ENCODE results near the gene CLEC16A.

CLEC16A gene

DNA sequence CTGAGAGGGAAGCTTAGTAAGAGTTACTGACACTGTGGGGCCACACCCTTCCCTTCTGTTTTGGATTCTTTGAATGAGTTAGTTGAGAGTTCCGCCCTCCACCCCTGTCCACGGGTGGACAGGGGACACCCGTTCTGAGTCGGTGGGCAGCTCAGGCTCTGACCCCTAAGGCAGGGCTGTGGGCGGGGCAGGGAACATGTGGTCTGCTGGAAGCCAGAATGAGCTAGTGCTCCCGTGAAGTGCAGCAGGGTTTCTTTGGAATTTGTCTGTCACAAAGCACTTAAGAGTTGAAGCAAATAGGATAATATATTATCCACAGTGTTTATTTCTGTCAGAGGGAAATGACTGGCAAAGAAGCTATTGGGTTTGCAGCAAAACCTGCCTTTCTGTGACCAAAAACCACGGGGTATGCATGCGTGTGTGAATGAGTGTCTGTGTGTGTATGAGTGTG lies 90.1 kb downstream of the CLEC16A start:
- ATAC-seq (ENCODE audit: insufficient read depth, low read depth): no peak
- no peak overlapping the region for H2AFZ ChIP-seq (ENCODE audit: low read depth, low read length)
- no peaks in the 10 kb centered on the region for H3K9me3 ChIP-seq (ENCODE audit: insufficient read depth, low read length, severe bottlenecking)
- no peaks in the 10 kb centered on the region for H3K27me3 ChIP-seq (ENCODE audit: insufficient read depth, low read length, poor library complexity)
- no peak overlapping the region for H3K4me2 ChIP-seq (ENCODE audit: insufficient read depth, low read length)
- no peaks in the 10 kb centered on the region for H4K20me1 ChIP-seq (ENCODE audit: insufficient read depth, low read length)
- no peak overlapping the region for H3K9ac ChIP-seq (ENCODE audit: low read depth, low read length)
- DNase-seq: no peak
- TF ChIP-seq, protein P1, sequence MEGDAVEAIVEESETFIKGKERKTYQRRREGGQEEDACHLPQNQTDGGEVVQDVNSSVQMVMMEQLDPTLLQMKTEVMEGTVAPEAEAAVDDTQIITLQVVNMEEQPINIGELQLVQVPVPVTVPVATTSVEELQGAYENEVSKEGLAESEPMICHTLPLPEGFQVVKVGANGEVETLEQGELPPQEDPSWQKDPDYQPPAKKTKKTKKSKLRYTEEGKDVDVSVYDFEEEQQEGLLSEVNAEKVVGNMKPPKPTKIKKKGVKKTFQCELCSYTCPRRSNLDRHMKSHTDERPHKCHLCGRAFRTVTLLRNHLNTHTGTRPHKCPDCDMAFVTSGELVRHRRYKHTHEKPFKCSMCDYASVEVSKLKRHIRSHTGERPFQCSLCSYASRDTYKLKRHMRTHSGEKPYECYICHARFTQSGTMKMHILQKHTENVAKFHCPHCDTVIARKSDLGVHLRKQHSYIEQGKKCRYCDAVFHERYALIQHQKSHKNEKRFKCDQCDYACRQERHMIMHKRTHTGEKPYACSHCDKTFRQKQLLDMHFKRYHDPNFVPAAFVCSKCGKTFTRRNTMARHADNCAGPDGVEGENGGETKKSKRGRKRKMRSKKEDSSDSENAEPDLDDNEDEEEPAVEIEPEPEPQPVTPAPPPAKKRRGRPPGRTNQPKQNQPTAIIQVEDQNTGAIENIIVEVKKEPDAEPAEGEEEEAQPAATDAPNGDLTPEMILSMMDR (IDR thresholded peaks at IDR 0.05; ENCODE audit: borderline replicate concordance, extremely low read depth, low read length, poor library complexity, severe bottlenecking): no peak
- no peak for TF ChIP-seq EZH2 (IDR thresholded peaks at IDR 0.05; ENCODE audit: borderline replicate concordance, low read depth, low read length, severe bottlenecking)
- H3K4me1 ChIP-seq (ENCODE audit: insufficient read depth, low read length): no peaks in the 10 kb centered on the region
- peaks cover 75% of the 10 kb centered on the region for H3K36me3 ChIP-seq (ENCODE audit: insufficient read depth, low read length)
- no peak overlapping the region for H3K27ac ChIP-seq (ENCODE audit: low read length)
- no peaks in the 10 kb centered on the region for H3K79me2 ChIP-seq (ENCODE audit: insufficient read depth, low read length)
- no peak overlapping the region for H3K4me3 ChIP-seq (ENCODE audit: low read depth in 1 of 2, low read length in 2 of 2)

DNA sequence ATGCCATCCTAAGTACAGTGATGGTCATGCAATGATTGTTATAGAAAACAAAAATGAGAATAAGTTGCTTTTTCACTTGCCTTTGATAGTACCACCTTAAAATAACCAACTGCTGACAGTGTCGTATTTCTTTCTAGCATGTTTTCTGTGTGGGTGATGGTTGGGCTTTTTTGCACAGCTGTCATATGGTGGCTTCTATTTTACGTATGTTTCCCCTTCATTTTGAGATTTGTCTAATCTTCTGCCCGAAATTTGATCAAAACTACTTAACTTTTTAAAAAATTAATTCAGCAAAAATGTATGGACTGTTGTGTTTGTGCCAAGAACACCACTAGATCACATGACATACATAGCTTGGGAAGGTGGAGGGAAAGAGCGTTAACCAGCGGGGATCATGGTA lies 90.7 kb downstream of the CLEC16A start:
- H3K27me3 ChIP-seq (ENCODE audit: insufficient read depth, low read length, poor library complexity): no peaks in the 10 kb centered on the region
- no peak overlapping the region for H2AFZ ChIP-seq (ENCODE audit: low read depth, low read length)
- H3K9ac ChIP-seq (ENCODE audit: low read depth, low read length): no peak overlapping the region
- H3K9me3 ChIP-seq (ENCODE audit: insufficient read depth, low read length, severe bottlenecking): no peaks in the 10 kb centered on the region
- no peak for TF ChIP-seq EZH2 (IDR thresholded peaks at IDR 0.05; ENCODE audit: borderline replicate concordance, low read depth, low read length, severe bottlenecking)
- TF ChIP-seq, protein P1 (IDR thresholded peaks at IDR 0.05; ENCODE audit: borderline replicate concordance, extremely low read depth, low read length, poor library complexity, severe bottlenecking): no peak
- no peak overlapping the region for H3K4me2 ChIP-seq (ENCODE audit: insufficient read depth, low read length)
- no peak overlapping the region for H3K27ac ChIP-seq (ENCODE audit: low read length)
- H3K4me3 ChIP-seq (ENCODE audit: low read depth in 1 of 2, low read length in 2 of 2): no peak overlapping the region
- ATAC-seq (ENCODE audit: insufficient read depth, low read depth) (no peak), DNase-seq (no peak)
- peaks cover 80% of the 10 kb centered on the region for H3K36me3 ChIP-seq (ENCODE audit: insufficient read depth, low read length)
- no peaks in the 10 kb centered on the region for H3K4me1 ChIP-seq (ENCODE audit: insufficient read depth, low read length)
- no peaks in the 10 kb centered on the region for H4K20me1 ChIP-seq (ENCODE audit: insufficient read depth, low read length)
- H3K79me2 ChIP-seq (ENCODE audit: insufficient read depth, low read length): no peaks in the 10 kb centered on the region

DNA sequence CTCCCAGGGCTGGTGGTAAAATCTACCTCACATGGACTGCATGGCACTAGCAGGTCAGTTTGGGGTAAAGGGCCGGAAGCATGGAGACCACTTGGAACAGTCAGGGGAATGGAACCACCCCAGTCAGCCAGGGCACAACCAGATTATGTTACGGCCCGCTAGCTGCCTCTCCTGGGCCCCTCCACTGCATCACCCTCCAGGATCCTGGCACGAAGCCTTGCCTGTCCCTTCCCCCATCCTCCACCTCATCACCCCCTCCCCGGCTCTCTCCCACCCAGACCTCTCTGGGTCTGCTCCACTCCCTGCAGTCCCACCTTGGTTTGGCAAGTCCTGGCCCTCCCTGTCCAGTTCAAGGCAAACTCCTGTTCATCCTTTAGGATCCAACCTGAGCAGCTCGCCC lies 91.7 kb downstream of the CLEC16A start:
- H4K20me1 ChIP-seq (ENCODE audit: insufficient read depth, low read length): no peaks in the 10 kb centered on the region
- H3K9ac ChIP-seq (ENCODE audit: low read depth, low read length): no peak overlapping the region
- no peaks in the 10 kb centered on the region for H3K79me2 ChIP-seq (ENCODE audit: insufficient read depth, low read length)
- H3K4me2 ChIP-seq (ENCODE audit: insufficient read depth, low read length): no peak overlapping the region
- H3K4me1 ChIP-seq (ENCODE audit: insufficient read depth, low read length): no peaks in the 10 kb centered on the region
- H3K27ac ChIP-seq (ENCODE audit: low read length): peak overlapping the region; percentile 46
- no peaks in the 10 kb centered on the region for H3K9me3 ChIP-seq (ENCODE audit: insufficient read depth, low read length, severe bottlenecking)
- no peak overlapping the region for H3K4me3 ChIP-seq (ENCODE audit: low read depth in 1 of 2, low read length in 2 of 2)
- ATAC-seq (ENCODE audit: insufficient read depth, low read depth) (no peak), DNase-seq (no peak)
- H3K36me3 ChIP-seq (ENCODE audit: insufficient read depth, low read length): peaks cover 85% of the 10 kb centered on the region
- H3K27me3 ChIP-seq (ENCODE audit: insufficient read depth, low read length, poor library complexity): no peaks in the 10 kb centered on the region
- H2AFZ ChIP-seq (ENCODE audit: low read depth, low read length): no peak overlapping the region
- TF ChIP-seq, protein P1 (IDR thresholded peaks at IDR 0.05; ENCODE audit: borderline replicate concordance, extremely low read depth, low read length, poor library complexity, severe bottlenecking): no peak
- no peak for TF ChIP-seq EZH2 (IDR thresholded peaks at IDR 0.05; ENCODE audit: borderline replicate concordance, low read depth, low read length, severe bottlenecking)
